Measurements from ENCODE around the gene FADS6. TPM values are rescaled to one million over a fixed set of nuclear protein-coding genes. Genes with fewer than 3 reads are reported as not detected.

Gene FADS6
- total and polyA plus RNA-seq, 4 experiments from 2014 or later = not detected

DNA sequence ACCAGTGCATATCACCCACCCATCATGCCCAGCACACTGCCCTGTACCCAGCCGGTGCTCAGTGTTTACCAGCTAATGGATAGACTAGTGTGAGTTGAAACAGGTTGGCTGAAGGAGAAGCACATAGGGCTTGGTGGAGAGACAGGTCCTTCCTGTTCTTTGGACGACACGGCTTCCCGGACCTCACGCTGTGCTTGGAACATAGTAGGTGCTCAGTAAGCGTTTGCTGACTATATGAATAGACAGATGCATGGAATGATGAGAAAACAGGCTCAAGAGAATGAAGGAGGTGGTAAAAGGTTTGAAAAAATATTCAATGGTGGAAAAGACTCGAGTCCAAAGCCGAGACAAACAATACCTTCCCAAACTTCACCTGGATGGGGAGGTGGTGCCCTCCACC lies 6.8 kb upstream of the FADS6 start:
- H3K9me3 ChIP-seq (ENCODE audit: control insufficient read depth in 1 of 2, low read length in 2 of 2) = no peaks in the 10 kb centered on the region
- H3K9me3 Mint-ChIP-seq = no peaks in the 10 kb centered on the region
- H3K27ac ChIP-seq (ENCODE audit: low read depth, low read length) = no peak overlapping the region
- CTCF ChIA-PET (ENCODE audit: partially characterized antibody) = no interaction called here
- H3K4me3 Mint-ChIP-seq = no peak overlapping the region
- H3K4me1 Mint-ChIP-seq = no peaks in the 10 kb centered on the region
- no peak overlapping the region for H3K4me3 ChIP-seq (ENCODE audit: low read length in 2 of 2)
- H3K27me3 Mint-ChIP-seq = peaks cover 14 to 28% of the 10 kb centered on the region in 2 donors
- no peaks in the 10 kb centered on the region for H3K4me1 ChIP-seq (ENCODE audit: insufficient read depth, low read length)
- intact Hi-C loops (cut with micrococcal nuclease) = no loop called here
- H3K36me3 ChIP-seq (ENCODE audit: insufficient read depth, low read length) = no peaks in the 10 kb centered on the region
- no peak for DNase-seq
- no peaks in the 10 kb centered on the region for H3K27me3 ChIP-seq (ENCODE audit: insufficient read depth, low read length)
- POLR2A ChIA-PET (ENCODE audit: partially characterized antibody) = no interaction called here
- H3K27ac Mint-ChIP-seq = peak overlapping the region in 1 of 7 donors; percentile 4
- no peaks in the 10 kb centered on the region for H3K36me3 Mint-ChIP-seq

DNA sequence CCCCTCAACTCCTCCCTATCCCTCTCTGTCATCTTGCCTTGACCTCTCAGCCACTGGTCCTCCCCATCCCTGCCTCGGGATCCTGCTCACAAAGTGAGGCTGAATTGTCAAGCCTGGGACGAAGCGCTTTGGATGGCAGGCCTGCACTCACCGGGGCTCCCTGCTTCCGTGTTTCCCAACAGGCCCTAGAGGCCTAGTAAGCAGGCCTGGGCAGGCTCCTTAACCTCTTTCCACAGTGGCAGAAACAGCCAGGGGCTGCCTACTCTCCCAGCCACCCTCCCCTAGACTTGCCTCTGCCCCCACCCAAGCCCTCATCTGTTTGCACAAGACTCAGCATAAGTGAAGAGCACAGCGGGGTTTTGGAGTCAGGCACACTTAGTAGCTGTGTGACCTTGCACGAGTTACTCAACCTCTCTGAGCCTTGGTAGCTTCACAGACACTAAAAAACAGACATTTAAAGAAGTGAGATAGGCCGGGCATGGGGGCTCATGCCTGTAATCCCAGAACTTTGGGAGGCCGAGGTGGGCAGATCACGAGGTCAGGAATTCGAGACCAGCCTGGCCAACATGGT lies 5.0 kb upstream of the FADS6 start:
- H3K36me3 ChIP-seq (ENCODE audit: insufficient read depth, low read length) = no peaks in the 10 kb centered on the region
- no peak overlapping the region for H3K4me3 ChIP-seq (ENCODE audit: low read length in 2 of 2)
- Mint-ChIP-seq H3K36me3 (no peaks in the 10 kb centered on the region), H3K27me3 (peaks cover 26 to 40% of the 10 kb centered on the region in 2 donors), H3K4me3 (no peak overlapping the region), H3K4me1 (peaks cover 2 to 5% (median 3%) of the 10 kb centered on the region in 4 donors), H3K9me3 (no peaks in the 10 kb centered on the region), H3K27ac (no peak overlapping the region)
- H3K27me3 ChIP-seq (ENCODE audit: insufficient read depth, low read length) = peaks cover 9% of the 10 kb centered on the region
- intact Hi-C loops (cut with micrococcal nuclease) = no loop called here
- POLR2A ChIA-PET (ENCODE audit: partially characterized antibody) = no interaction called here
- DNase-seq = no peak
- no peak overlapping the region for H3K27ac ChIP-seq (ENCODE audit: low read depth, low read length)
- no peaks in the 10 kb centered on the region for H3K9me3 ChIP-seq (ENCODE audit: control insufficient read depth in 1 of 2, low read length in 2 of 2)
- CTCF ChIA-PET (ENCODE audit: partially characterized antibody) = no interaction called here
- H3K4me1 ChIP-seq (ENCODE audit: insufficient read depth, low read length) = no peaks in the 10 kb centered on the region

DNA sequence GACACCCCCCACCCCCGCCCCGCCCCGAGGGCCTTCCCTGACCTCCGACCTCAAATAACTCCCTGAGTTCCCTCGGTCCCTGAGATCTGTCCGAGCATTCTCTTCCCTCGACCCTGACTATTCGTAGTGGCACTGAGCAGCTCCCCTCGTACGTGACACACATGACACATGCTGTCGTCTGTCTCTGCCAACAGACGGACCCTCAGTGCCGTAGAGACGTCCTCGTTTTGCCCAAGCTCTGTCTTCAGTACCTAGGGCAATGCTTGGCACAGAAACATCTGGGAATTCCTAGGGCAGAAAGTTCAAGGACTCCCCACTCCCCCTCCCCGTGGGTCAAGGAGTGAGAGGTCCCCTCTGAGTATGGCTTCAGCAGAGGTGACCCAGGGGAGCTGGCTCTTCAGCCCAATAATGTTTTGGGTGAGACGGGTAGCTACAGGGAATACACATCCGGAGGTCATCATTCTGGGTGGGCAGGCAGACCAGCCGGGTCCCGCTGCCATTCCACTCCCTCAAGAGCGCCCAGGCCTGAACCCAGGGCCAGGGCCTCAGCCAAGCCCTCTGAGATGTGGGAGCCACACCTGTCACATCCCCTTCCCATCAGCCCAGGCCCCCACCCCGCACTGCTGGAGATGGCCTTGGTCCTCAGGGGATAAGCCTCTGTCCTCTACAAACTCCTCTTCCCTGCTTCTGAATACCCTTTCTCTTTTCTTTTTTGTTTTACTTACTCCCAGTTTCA lies 671 bp upstream of the FADS6 start:
- Mint-ChIP-seq H3K9me3 (peaks cover 0 to 2% (median 0%) of the 10 kb centered on the region in 8 donors), H3K27me3 (peaks cover 28 to 35% of the 10 kb centered on the region in 2 donors), H3K4me3 (peak overlapping the region; percentile 58 to 84 (median 75)), H3K4me1 (peaks cover 2 to 5% (median 3%) of the 10 kb centered on the region in 4 donors), H3K27ac (peak overlapping the region in 1 of 7 donors; percentile 42), H3K36me3 (no peaks in the 10 kb centered on the region)
- no peak overlapping the region for H3K4me3 ChIP-seq (ENCODE audit: low read length in 2 of 2)
- CTCF ChIA-PET (ENCODE audit: partially characterized antibody) = no interaction called here
- no peaks in the 10 kb centered on the region for H3K4me1 ChIP-seq (ENCODE audit: insufficient read depth, low read length)
- H3K9me3 ChIP-seq (ENCODE audit: control insufficient read depth in 1 of 2, low read length in 2 of 2) = no peaks in the 10 kb centered on the region
- H3K27me3 ChIP-seq (ENCODE audit: insufficient read depth, low read length) = peaks cover 9% of the 10 kb centered on the region
- intact Hi-C loops (cut with micrococcal nuclease) = no loop called here
- POLR2A ChIA-PET (ENCODE audit: partially characterized antibody) = no interaction called here
- no peak for DNase-seq
- H3K36me3 ChIP-seq (ENCODE audit: insufficient read depth, low read length) = no peaks in the 10 kb centered on the region
- H3K27ac ChIP-seq (ENCODE audit: low read depth, low read length) = no peak overlapping the region

DNA sequence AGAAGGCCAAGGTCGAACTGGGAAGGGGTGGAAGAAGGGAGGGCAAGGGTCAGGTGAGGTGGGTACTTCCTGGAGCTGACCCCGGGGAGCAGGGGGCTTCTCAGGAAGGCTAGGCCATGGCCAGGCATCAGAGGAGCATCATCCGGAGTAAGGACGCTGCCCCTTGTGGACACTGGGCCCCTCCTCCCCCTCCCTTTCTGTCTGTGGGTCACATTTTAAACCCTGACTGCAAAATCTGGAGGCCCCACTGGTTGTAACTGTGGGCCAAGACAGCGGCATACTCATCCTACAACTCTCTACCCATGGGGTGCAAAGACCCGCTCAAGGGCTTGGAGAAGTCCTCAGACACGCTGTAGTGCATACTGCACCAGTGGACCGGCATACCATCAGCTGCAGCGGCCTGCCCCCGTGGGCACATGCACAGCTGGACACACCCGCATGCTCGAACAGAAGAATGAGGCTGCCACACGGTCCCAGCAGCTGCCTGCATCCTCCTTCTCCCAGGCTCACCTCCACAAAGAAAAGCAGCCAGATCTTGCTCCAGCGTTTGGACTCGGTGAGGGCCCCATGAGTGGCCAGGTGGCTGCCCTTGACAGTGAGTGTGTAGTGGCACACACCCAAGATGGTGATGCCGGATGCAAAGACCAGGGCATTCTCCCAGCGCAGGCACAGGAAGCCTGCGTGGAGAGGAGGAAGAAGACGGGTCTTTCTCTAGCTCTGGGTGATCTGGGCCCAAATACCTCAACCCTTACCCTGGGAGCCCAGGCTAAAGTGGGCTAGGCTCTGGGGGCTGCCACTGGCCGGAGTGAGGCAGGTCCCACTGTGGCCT lies 1.2 kb downstream of the FADS6 start:
- Mint-ChIP-seq H3K4me3 (peak overlapping the region in 2 of 8 donors; percentile 22 to 52), H3K27ac (peak overlapping the region in 1 of 7 donors; percentile 41), H3K4me1 (peaks cover 2 to 5% (median 3%) of the 10 kb centered on the region in 4 donors), H3K9me3 (peaks cover 0 to 2% (median 0%) of the 10 kb centered on the region in 8 donors), H3K27me3 (peaks cover 28 to 37% of the 10 kb centered on the region in 2 donors), H3K36me3 (no peaks in the 10 kb centered on the region)
- CTCF ChIA-PET (ENCODE audit: partially characterized antibody) = no interaction called here
- Histone ChIP-seq H3K9me3 (ENCODE audit: control insufficient read depth in 1 of 2, low read length in 2 of 2) (no peaks in the 10 kb centered on the region), H3K36me3 (ENCODE audit: insufficient read depth, low read length) (no peaks in the 10 kb centered on the region), H3K27ac (ENCODE audit: low read depth, low read length) (no peak overlapping the region), H3K27me3 (ENCODE audit: insufficient read depth, low read length) (peaks cover 9% of the 10 kb centered on the region), H3K4me1 (ENCODE audit: insufficient read depth, low read length) (no peaks in the 10 kb centered on the region), H3K4me3 (ENCODE audit: low read length in 2 of 2) (no peak overlapping the region)
- intact Hi-C loops (cut with micrococcal nuclease) = no loop called here
- POLR2A ChIA-PET (ENCODE audit: partially characterized antibody) = no interaction called here
- DNase-seq = no peak

DNA sequence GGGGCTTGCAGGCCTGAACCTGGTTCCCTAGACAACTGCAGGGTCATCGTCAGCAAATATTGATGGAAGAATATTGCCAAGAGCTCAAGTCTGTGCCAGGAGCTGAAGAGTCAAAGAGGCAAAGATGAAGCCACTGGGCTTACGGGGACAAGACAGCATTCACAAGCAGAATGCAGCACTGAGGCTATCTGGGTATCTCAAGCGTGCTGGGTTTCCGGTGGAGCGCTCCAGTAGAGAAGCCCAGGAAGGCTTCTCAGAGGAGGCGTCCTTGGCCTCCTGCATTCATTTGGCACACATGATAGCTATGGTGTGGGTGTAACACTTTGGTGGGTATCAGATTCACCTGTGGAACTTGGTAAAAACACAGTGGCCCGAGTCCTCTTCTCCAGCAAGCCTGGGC lies 2.9 kb downstream of the FADS6 start:
- Histone ChIP-seq H3K4me3 (ENCODE audit: low read length in 2 of 2) (no peak overlapping the region), H3K27me3 (ENCODE audit: insufficient read depth, low read length) (peaks cover 9% of the 10 kb centered on the region), H3K4me1 (ENCODE audit: insufficient read depth, low read length) (no peaks in the 10 kb centered on the region), H3K9me3 (ENCODE audit: control insufficient read depth in 1 of 2, low read length in 2 of 2) (no peaks in the 10 kb centered on the region), H3K36me3 (ENCODE audit: insufficient read depth, low read length) (no peaks in the 10 kb centered on the region), H3K27ac (ENCODE audit: low read depth, low read length) (no peak overlapping the region)
- Mint-ChIP-seq H3K27me3 (peaks cover 28 to 33% of the 10 kb centered on the region in 2 donors), H3K4me1 (peaks cover 2 to 5% (median 3%) of the 10 kb centered on the region in 4 donors), H3K4me3 (no peak overlapping the region), H3K36me3 (no peaks in the 10 kb centered on the region), H3K27ac (peak overlapping the region in 1 of 7 donors; percentile 82), H3K9me3 (peaks cover 0 to 4% (median 0%) of the 10 kb centered on the region in 8 donors)
- CTCF ChIA-PET (ENCODE audit: partially characterized antibody) = interaction anchor here (1.2 kb wide), 1 partner anchor 17 kb away, joined by 3 read pairs; the partner anchor contains the start of gene FDXR
- intact Hi-C loops (cut with micrococcal nuclease) = no loop called here
- DNase-seq = no peak
- POLR2A ChIA-PET (ENCODE audit: partially characterized antibody) = no interaction called here

DNA sequence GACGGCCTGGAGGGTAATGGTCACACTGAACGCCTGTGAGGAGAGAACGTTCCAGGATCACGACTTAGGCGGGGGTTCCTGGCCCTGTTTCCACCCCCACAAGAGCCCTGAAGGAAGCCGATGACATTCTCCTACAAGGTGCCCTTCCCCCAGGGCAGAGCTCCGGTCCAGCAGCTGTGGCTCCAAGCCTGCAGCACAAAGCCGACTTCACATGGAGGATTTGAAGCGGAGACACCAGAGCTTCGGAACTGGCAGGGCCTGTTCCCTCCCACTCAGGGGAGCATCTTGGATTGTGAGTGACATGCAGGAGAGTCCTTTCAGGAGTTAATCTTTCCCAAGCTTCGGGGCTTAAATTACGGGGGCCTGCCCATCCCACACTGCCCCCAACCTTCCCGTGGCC lies 5.0 kb downstream of the FADS6 start:
- no peak overlapping the region for H3K4me3 Mint-ChIP-seq
- H3K36me3 ChIP-seq (ENCODE audit: insufficient read depth, low read length) = no peaks in the 10 kb centered on the region
- CTCF ChIA-PET (ENCODE audit: partially characterized antibody) = no interaction called here
- no peaks in the 10 kb centered on the region for H3K27me3 ChIP-seq (ENCODE audit: insufficient read depth, low read length)
- H3K27me3 Mint-ChIP-seq = peaks cover 17 to 22% of the 10 kb centered on the region in 2 donors
- no peak overlapping the region for H3K4me3 ChIP-seq (ENCODE audit: low read length in 2 of 2)
- H3K4me1 ChIP-seq (ENCODE audit: insufficient read depth, low read length) = no peaks in the 10 kb centered on the region
- no peak overlapping the region for H3K27ac Mint-ChIP-seq
- no peaks in the 10 kb centered on the region for H3K9me3 ChIP-seq (ENCODE audit: control insufficient read depth in 1 of 2, low read length in 2 of 2)
- POLR2A ChIA-PET (ENCODE audit: partially characterized antibody) = no interaction called here
- H3K9me3 Mint-ChIP-seq = peaks cover 0 to 4% (median 0%) of the 10 kb centered on the region in 8 donors
- H3K36me3 Mint-ChIP-seq = no peaks in the 10 kb centered on the region
- DNase-seq = no peak
- intact Hi-C loops (cut with micrococcal nuclease) = no loop called here
- no peak overlapping the region for H3K27ac ChIP-seq (ENCODE audit: low read depth, low read length)
- H3K4me1 Mint-ChIP-seq = no peaks in the 10 kb centered on the region

DNA sequence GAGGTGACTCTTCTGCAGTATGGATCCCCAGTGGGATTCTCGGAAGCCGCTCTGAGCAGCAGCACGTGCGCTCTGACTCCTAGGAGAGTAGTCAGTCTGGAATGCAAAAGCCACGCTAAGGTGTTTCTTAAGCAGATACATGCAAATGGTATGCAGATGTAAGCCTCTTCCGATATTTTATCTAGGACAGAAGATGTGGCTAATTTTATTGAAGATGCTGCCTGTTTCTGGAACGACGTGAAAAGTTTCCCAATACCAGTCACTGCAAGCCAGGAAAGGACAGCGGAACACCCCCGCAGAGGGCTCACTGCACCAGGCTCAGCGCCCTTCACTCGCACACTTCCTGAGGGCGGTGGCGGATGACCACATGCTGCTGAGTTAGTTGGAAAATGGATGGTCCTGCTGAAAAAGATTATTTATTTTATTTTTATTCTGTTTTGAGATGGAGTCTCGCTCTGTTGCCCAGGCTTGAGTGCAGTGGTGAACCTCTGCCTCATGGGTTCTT lies 10.1 kb downstream of the FADS6 start:
- H3K36me3 Mint-ChIP-seq = no peaks in the 10 kb centered on the region
- ChIA-PET CTCF (ENCODE audit: partially characterized antibody) (no interaction called here), POLR2A (ENCODE audit: partially characterized antibody) (no interaction called here)
- no peak overlapping the region for H3K27ac ChIP-seq (ENCODE audit: low read depth, low read length)
- no peak overlapping the region for H3K4me3 Mint-ChIP-seq
- H3K4me1 Mint-ChIP-seq = no peaks in the 10 kb centered on the region
- no peak overlapping the region for H3K27ac Mint-ChIP-seq
- DNase-seq = no peak
- H3K36me3 ChIP-seq (ENCODE audit: insufficient read depth, low read length) = no peaks in the 10 kb centered on the region
- H3K4me3 ChIP-seq (ENCODE audit: low read length in 2 of 2) = no peak overlapping the region
- H3K9me3 Mint-ChIP-seq = peaks cover 0 to 2% (median 0%) of the 10 kb centered on the region in 8 donors
- intact Hi-C loops (cut with micrococcal nuclease) = no loop called here
- no peaks in the 10 kb centered on the region for H3K27me3 ChIP-seq (ENCODE audit: insufficient read depth, low read length)
- H3K4me1 ChIP-seq (ENCODE audit: insufficient read depth, low read length) = no peaks in the 10 kb centered on the region
- H3K27me3 Mint-ChIP-seq = peaks cover 11 to 18% of the 10 kb centered on the region in 2 donors
- H3K9me3 ChIP-seq (ENCODE audit: control insufficient read depth in 1 of 2, low read length in 2 of 2) = no peaks in the 10 kb centered on the region

Measured in CD4-positive, alpha-beta memory T cell (primary cell).